H1 (cell line): ENCODE data around the gene DCX. TPM values are rescaled to one million over a fixed set of nuclear protein-coding genes. Genes with fewer than 3 reads are reported as not detected.

ENCODE experiments used
- CTCF ChIA-PET: fragments of 300-600 bp; sonication (Branson Sonifier 250); formaldehyde crosslinking; loops from one replicate; lab custom pipeline; 2021; ENCODE audit not compliant: partially characterized antibody; lab: Charles Lee
- POLR2A ChIA-PET: fragments of 300-600 bp; sonication (Branson Sonifier 250); formaldehyde crosslinking; loops from one replicate; lab custom pipeline; 2021; ENCODE audit warnings: inconsistent platforms; ENCODE audit not compliant: partially characterized antibody; lab: Charles Lee
- DNase-seq, 2 experiments: peaks; one replicate each; pipeline versions ENCODE4 v3.0.0 to v3.0.0-alpha.2; 2010 to 2022; ENCODE audit warnings: low spot score in 2 of 2, low read depth in 1 of 2, mixed read lengths in 1 of 2
- FAIRE-seq: peaks from 2 replicates; lab custom pipeline; 2011; peaks lifted over from hg19 to GRCh38; lab: Jason Lieb, UNC
- H2AFZ ChIP-seq: 2 replicates; pipeline ENCODE4 v1.8.1; 2012; ENCODE audit warnings: low read length, inconsistent platforms
- H2AK5ac ChIP-seq: 2 replicates; pipeline ENCODE4 v1.6.1; 2013; ENCODE audit warnings: low read depth, low read length
- H2BK120ac ChIP-seq: replicated peaks from 2 replicates; pipeline ENCODE3; 2013; ENCODE audit warnings: low read depth, low read length, inconsistent platforms
- H2BK12ac ChIP-seq: 2 replicates; pipeline ENCODE4 v1.6.1; 2013; ENCODE audit warnings: low read depth, low read length
- H2BK15ac ChIP-seq: 2 replicates; pipeline ENCODE4 v1.6.1; 2013; ENCODE audit warnings: low read length
- H2BK20ac ChIP-seq: 2 replicates; pipeline ENCODE4 v1.6.1; 2013; ENCODE audit warnings: low read length
- H2BK5ac ChIP-seq: 2 replicates; pipeline ENCODE4 v1.6.1; 2013; ENCODE audit warnings: low read depth, low read length
- H3K14ac ChIP-seq: 2 replicates; pipeline ENCODE4 v1.6.1; 2013; ENCODE audit warnings: inconsistent platforms; ENCODE audit not compliant: insufficient read length
- H3K18ac ChIP-seq: 2 replicates; pipeline ENCODE4 v1.6.1; 2013; ENCODE audit warnings: low read length; ENCODE audit errors: extremely low read depth
- H3K23ac ChIP-seq: 2 replicates; pipeline ENCODE4 v1.6.1; 2013; ENCODE audit warnings: inconsistent platforms; ENCODE audit not compliant: insufficient read length
- H3K23me2 ChIP-seq: 2 replicates; pipeline ENCODE4 v1.6.1; 2013; ENCODE audit warnings: low read depth, low read length
- H3K27ac ChIP-seq: 2 replicates; pipeline ENCODE4 v1.6.1; 2011; ENCODE audit warnings: low read depth, low read length, inconsistent platforms
- H3K27me3 ChIP-seq, 4 experiments: replicated peaks in 1 of 4; 1 replicate in 1 of 4; 2 replicates in 3 of 4; pipeline versions ENCODE4 v1.6.1 to v1.8.1; 2011 to 2013; ENCODE audit warnings: low read length in 3 of 4, mild to moderate bottlenecking in 3 of 4, inconsistent platforms in 2 of 4, mixed read lengths in 2 of 4, moderate library complexity in 1 of 4; ENCODE audit not compliant: control insufficient read depth in 3 of 4, insufficient read depth in 3 of 4; ENCODE audit errors: extremely low read depth in 1 of 4
- H3K36me3 ChIP-seq, 4 experiments: 2 replicates each; pipeline versions ENCODE4 v1.6.1 to v1.8.1; 2011 to 2013; ENCODE audit warnings: mild to moderate bottlenecking in 4 of 4, low read length in 3 of 4, moderate library complexity in 2 of 4, control low read depth in 1 of 4, inconsistent platforms in 1 of 4; ENCODE audit not compliant: insufficient read depth in 4 of 4, control insufficient read depth in 2 of 4
- H3K4ac ChIP-seq: replicated peaks from 2 replicates; pipeline ENCODE3; 2013; ENCODE audit warnings: low read length, low read depth, mixed read lengths, inconsistent platforms; ENCODE audit not compliant: insufficient read length
- H3K4me1 ChIP-seq, 4 experiments: replicated peaks in 1 of 4; 1 replicate in 1 of 4; 2 replicates in 3 of 4; pipeline versions ENCODE4 v1.6.1 to v1.8.1; 2011 to 2013; ENCODE audit warnings: low read length in 3 of 4, inconsistent platforms in 2 of 4, mixed read lengths in 1 of 4; ENCODE audit not compliant: insufficient read depth in 4 of 4, control insufficient read depth in 3 of 4
- H3K4me2 ChIP-seq, 2 experiments: 2 replicates each; pipeline versions ENCODE4 v1.6.1 to v1.8.1; 2011 to 2013; ENCODE audit warnings: low read depth in 2 of 2, low read length in 2 of 2, control low read depth in 1 of 2, inconsistent platforms in 1 of 2, mild to moderate bottlenecking in 1 of 2; ENCODE audit not compliant: insufficient read depth in 1 of 2
- H3K4me3 ChIP-seq, 4 experiments: fragments of 200-600, 300-600 bp in 1 of 4; sonication (generic), shearing (Covaris generic), sonication (Bioruptor Twin) in 1 of 4; 2 replicates each; pipeline versions ENCODE4 v1.5.1 to v1.8.1; 2011 to 2016; ENCODE audit warnings: low read length in 4 of 4, low read depth in 3 of 4, control low read depth in 2 of 4, inconsistent platforms in 2 of 4, mild to moderate bottlenecking in 2 of 4, mixed read lengths in 1 of 4, moderate library complexity in 1 of 4; ENCODE audit not compliant: insufficient read depth in 2 of 4; ENCODE audit errors: extremely low read depth in 1 of 4
- H3K56ac ChIP-seq: replicated peaks from 2 replicates; pipeline ENCODE3; 2013; ENCODE audit warnings: low read depth, mild to moderate bottlenecking, mixed read lengths, low read length, inconsistent platforms; ENCODE audit not compliant: insufficient read length
- H3K79me1 ChIP-seq: 2 replicates; pipeline ENCODE4 v1.6.1; 2013; ENCODE audit warnings: low read depth, low read length, control low read depth
- H3K79me2 ChIP-seq, 2 experiments: 2 replicates each; pipeline versions ENCODE4 v1.6.1 to v1.8.1; 2012 to 2013; ENCODE audit warnings: low read length in 2 of 2, mild to moderate bottlenecking in 2 of 2, inconsistent platforms in 1 of 2; ENCODE audit not compliant: insufficient read depth in 2 of 2, control insufficient read depth in 1 of 2
- H3K9ac ChIP-seq, 4 experiments: replicated peaks in 1 of 4; 1 replicate in 1 of 4; 2 replicates in 3 of 4; pipeline versions ENCODE4 v1.6.1 to v1.8.1; 2011 to 2013; ENCODE audit warnings: low read depth in 3 of 4, low read length in 3 of 4, control low read depth in 2 of 4, mild to moderate bottlenecking in 2 of 4, moderate library complexity in 2 of 4, inconsistent platforms in 1 of 4; ENCODE audit errors: extremely low read depth in 1 of 4
- H3K9me3 ChIP-seq, 2 experiments: 2 replicates each; pipeline versions ENCODE4 v1.6.1 to v1.8.1; 2012 to 2013; ENCODE audit warnings: mild to moderate bottlenecking in 2 of 2, moderate library complexity in 2 of 2, control low read depth in 1 of 2, inconsistent platforms in 1 of 2, low read depth in 1 of 2, low read length in 1 of 2, mixed read lengths in 1 of 2; ENCODE audit not compliant: insufficient read depth in 2 of 2
- H4K20me1 ChIP-seq, 2 experiments: replicated peaks in 1 of 2; 2 replicates each; pipeline versions ENCODE3 to v1.8.1; 2011 to 2013; ENCODE audit warnings: inconsistent platforms in 2 of 2, low read length in 2 of 2, mild to moderate bottlenecking in 1 of 2; ENCODE audit not compliant: insufficient read depth in 2 of 2, control insufficient read depth in 1 of 2
- H4K5ac ChIP-seq: 2 replicates; pipeline ENCODE4 v1.6.1; 2013; ENCODE audit warnings: low read length, low read depth, mixed read lengths, inconsistent platforms; ENCODE audit not compliant: insufficient read length
- H4K8ac ChIP-seq: 2 replicates; pipeline ENCODE4 v1.8.0; 2013; ENCODE audit warnings: mild to moderate bottlenecking, moderate library complexity, low read length, inconsistent platforms; ENCODE audit not compliant: insufficient read depth; ENCODE audit errors: extremely low read depth
- H4K91ac ChIP-seq: replicated peaks from 2 replicates; pipeline ENCODE3; 2013; ENCODE audit warnings: low read length, mixed read lengths, inconsistent platforms; ENCODE audit not compliant: insufficient read length
- GTF2F1 ChIP-seq: IDR thresholded peaks from 2 replicates; pipeline ENCODE4 v1.6.1; 2012; ENCODE audit warnings: low read depth, low read length, improper control_type of control experiment, borderline replicate concordance
- KDM1A ChIP-seq: fragments of 200-600, 300-600 bp; sonication (generic); IDR thresholded peaks from 2 replicates; pipeline ENCODE4 v1.7.1; 2016; ENCODE audit warnings: mild to moderate bottlenecking, low read length, borderline replicate concordance
- KDM5A ChIP-seq: fragments of 200-600 bp; IDR thresholded peaks from 2 replicates; pipeline ENCODE4 v1.7.1; 2012; ENCODE audit warnings: mild to moderate bottlenecking, low read length, inconsistent platforms, mixed read lengths
- PHF8 ChIP-seq: fragments of 200-600 bp; sonication (generic); conservative IDR thresholded peaks from 2 replicates; pipeline ENCODE4 v1.7.1; 2012; ENCODE audit warnings: low read depth, mild to moderate bottlenecking, inconsistent platforms, low read length, moderate library complexity
- POU5F1 ChIP-seq: IDR thresholded peaks from 2 replicates; pipeline ENCODE4 v1.6.1; 2011; ENCODE audit warnings: low read depth, mild to moderate bottlenecking, low read length, moderate library complexity
- SAP30 ChIP-seq: fragments of 300-600 bp; sonication (generic); IDR thresholded peaks from 2 replicates; pipeline ENCODE4 v1.7.1; 2012; ENCODE audit warnings: low read length, moderate library complexity, mild to moderate bottlenecking, inconsistent platforms; ENCODE audit not compliant: insufficient read depth, insufficient replicate concordance
- SIRT6 ChIP-seq: IDR thresholded peaks from one replicate; pipeline ENCODE4 v1.7.1; 2012; ENCODE audit warnings: low read length, inconsistent platforms
- SRF ChIP-seq: IDR thresholded peaks from 2 replicates; pipeline ENCODE4 v1.6.1; 2011; ENCODE audit warnings: mild to moderate bottlenecking, low read depth, low read length, moderate library complexity
- SUZ12 ChIP-seq: fragments of 200-600 bp; sonication (generic); IDR thresholded peaks from 2 replicates; pipeline ENCODE4 v1.6.1; 2012; ENCODE audit warnings: mild to moderate bottlenecking, inconsistent platforms, low read length, moderate library complexity, mixed read lengths
- YY1 ChIP-seq: IDR thresholded peaks from 2 replicates; pipeline ENCODE4 v1.6.1; 2011; ENCODE audit warnings: low read depth, mild to moderate bottlenecking, low read length
- ZNF274 ChIP-seq: IDR thresholded peaks from 2 replicates; pipeline ENCODE4 v1.7.0; 2012; ENCODE audit warnings: low read length, borderline replicate concordance; ENCODE audit errors: extremely low read depth
- WGBS, 2 experiments: shearing (Covaris generic) in 1 of 2; methylation state at CpG; one replicate each; pipeline versions ENCODE4 v1.1.6 to v1.1.7; 2013 to 2015; ENCODE audit warnings: low lambda C conversion rate in 2 of 2, mixed read lengths in 2 of 2, inconsistent platforms in 1 of 2, low coverage in 1 of 2, missing lambda C conversion rate in 1 of 2; ENCODE audit not compliant: insufficient replicate concordance in 2 of 2, insufficient coverage in 1 of 2, insufficient read length in 1 of 2; ENCODE audit errors: extremely low coverage in 1 of 2, missing lambda C conversion rate in 1 of 2; 5-methylcytosine and 5-hydroxymethylcytosine counted together
- polyA plus RNA-seq, 7 experiments: library from polyadenylated mRNA; depleted of rRNA in 3 of 7; stranded (reverse) in 5 of 7; unstranded in 2 of 7; fragments of >200 nt in 5 of 7; fragments of 200-250 nt in 2 of 7; gene quantifications; 1 replicate in 5 of 7; 2 replicates in 1 of 7; 4 replicates in 1 of 7; pipeline versions ENCODE4 v1.2.1 to v1.2.3, GENCODE V29; 2011 to 2013; ENCODE audit warnings: missing spikeins in 2 of 7, mixed read lengths in 2 of 7
- total RNA-seq: library from RNA; stranded (reverse); fragmentation: NEBNext Ultra II Directional; extraction: Animal tissue kit (Norgen Biotek cat#: 25700); gene quantifications from 2 replicates; pipeline ENCODE4 v1.2.1, GENCODE V29; 2021

Gene DCX
- total and polyA plus RNA-seq, 2 of the 8 experiments (the other 6 are each of a cell fraction or from before 2014, with no cell fraction given): 1.3 to 3.3 TPM

GRCh38 chrX:111361751-111362150, 50.2 kb downstream of the DCX start:
- H3K9ac ChIP-seq: no peak overlapping the region
- H2AK5ac ChIP-seq: no peak overlapping the region
- no peak overlapping the region for H2BK120ac ChIP-seq
- no peak overlapping the region for H2BK15ac ChIP-seq
- H4K8ac ChIP-seq: no peak overlapping the region
- no peak overlapping the region for H2AFZ ChIP-seq
- DNase-seq (no peak), FAIRE-seq (no peak)
- no peaks in the 10 kb centered on the region for H3K4me1 ChIP-seq
- H3K4ac ChIP-seq: no peak overlapping the region
- H3K27ac ChIP-seq: no peak overlapping the region
- H3K27me3 ChIP-seq: no peaks in the 10 kb centered on the region
- H2BK5ac ChIP-seq: no peak overlapping the region
- no peak overlapping the region for H3K4me3 ChIP-seq
- H3K14ac ChIP-seq: no peak overlapping the region
- H4K5ac ChIP-seq: no peak overlapping the region
- no peak for TF ChIP-seq ZNF274
- TF ChIP-seq SAP30: no peak
- TF ChIP-seq GTF2F1: no peak
- no peak for TF ChIP-seq SUZ12
- TF ChIP-seq SRF: no peak
- no peak for TF ChIP-seq SIRT6
- no peak for TF ChIP-seq KDM5A
- TF ChIP-seq KDM1A: no peak
- no peak for TF ChIP-seq PHF8
- no peak for TF ChIP-seq YY1
- no peak for TF ChIP-seq POU5F1
- no peaks in the 10 kb centered on the region for H3K36me3 ChIP-seq
- H2BK12ac ChIP-seq: no peak overlapping the region
- H2BK20ac ChIP-seq: no peak overlapping the region
- H3K79me1 ChIP-seq: no peaks in the 10 kb centered on the region
- H3K56ac ChIP-seq: no peak overlapping the region
- H4K91ac ChIP-seq: no peak overlapping the region
- no peaks in the 10 kb centered on the region for H3K79me2 ChIP-seq
- no peaks in the 10 kb centered on the region for H3K9me3 ChIP-seq
- no peaks in the 10 kb centered on the region for H4K20me1 ChIP-seq
- 100% methylated on average over 1 of the region's 1 CpG; no CpG with 5 or more reads in 1 of the 2 experiments for WGBS, 2 experiments
- no peak overlapping the region for H3K23ac ChIP-seq
- H3K23me2 ChIP-seq: no peaks in the 10 kb centered on the region
- no peak overlapping the region for H3K4me2 ChIP-seq
- no peak overlapping the region for H3K18ac ChIP-seq
- POLR2A ChIA-PET: no interaction called here
- CTCF ChIA-PET: interaction anchor here (1.2 to 2.2 kb wide), 7 partner anchors 11 to 116 kb away, joined by 3 to 11 read pairs (median 6); no protein-coding TSS in a partner anchor
